ENCODE measurements around the gene SERPINA5.

The SERPINA5 gene

DNA sequence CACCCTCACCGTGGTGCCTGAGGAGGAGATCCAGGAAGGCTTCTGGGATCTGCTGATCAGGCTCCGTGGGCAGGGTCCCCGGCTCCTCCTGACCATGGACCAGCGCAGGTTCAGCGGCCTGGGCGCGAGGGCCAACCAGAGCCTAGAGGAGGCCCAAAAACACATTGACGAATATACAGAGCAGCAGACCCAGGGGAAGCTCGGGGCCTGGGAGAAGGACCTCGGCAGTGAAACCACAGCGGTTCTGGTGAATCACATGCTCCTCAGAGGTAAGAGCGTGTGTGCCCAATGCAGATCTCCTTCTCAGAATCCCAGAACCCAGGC, 60.4 kb downstream of the SERPINA5 start:
- DNase-seq (ENCODE audit: low read depth in 2 of 2, low spot score in 1 of 2) = no peak
